CD4-positive, alpha-beta memory T cell (primary cell): Measurements from ENCODE around the gene SEC31B. TPM values are rescaled to one million over a fixed set of nuclear protein-coding genes. Genes with fewer than 3 reads are reported as not detected.

ENCODE experiments used
- CTCF ChIA-PET: fragments of 350-600 bp; sonication (Branson Sonifier 250); formaldehyde crosslinking; loops from one replicate; lab custom pipeline; 2021; ENCODE audit warnings: inconsistent platforms; ENCODE audit not compliant: partially characterized antibody; lab: Charles Lee
- POLR2A ChIA-PET: fragments of 350-600 bp; sonication (Branson Sonifier 250); formaldehyde crosslinking; loops from one replicate; lab custom pipeline; 2021; ENCODE audit not compliant: partially characterized antibody; lab: Charles Lee
- DNase-seq, 5 donors: peaks; one replicate each; pipeline versions ENCODE4 v3.0.0 to v3.0.0-alpha.2; 2020 to 2022; ENCODE audit warnings: mixed read lengths in 1 of 5
- H3K27ac ChIP-seq: one replicate; pipeline ENCODE4 v1.7.0; 2013; ENCODE audit warnings: low read depth, low read length
- H3K27me3 ChIP-seq: 2 replicates; pipeline ENCODE4 v1.7.0; 2013; ENCODE audit warnings: mild to moderate bottlenecking, low read length, moderate library complexity; ENCODE audit not compliant: insufficient read depth
- H3K36me3 ChIP-seq: 2 replicates; pipeline ENCODE4 v1.7.0; 2013; ENCODE audit warnings: mild to moderate bottlenecking, low read length, moderate library complexity; ENCODE audit not compliant: insufficient read depth
- H3K4me1 ChIP-seq: 2 replicates; pipeline ENCODE4 v1.7.0; 2013; ENCODE audit warnings: mild to moderate bottlenecking, low read length, moderate library complexity; ENCODE audit not compliant: insufficient read depth
- H3K4me3 ChIP-seq, 2 donors: one replicate each; pipeline ENCODE4 v1.7.0; 2013; ENCODE audit warnings: low read length in 2 of 2, mild to moderate bottlenecking in 1 of 2
- H3K9me3 ChIP-seq, 2 donors: one replicate each; pipeline ENCODE4 v1.7.0; 2013; ENCODE audit warnings: low read length in 2 of 2, control low read depth in 1 of 2; ENCODE audit not compliant: control insufficient read depth in 1 of 2
- H3K27ac Mint-ChIP-seq, 7 donors: one replicate each; pipeline ENCODE4 v1.8.0; 2020 to 2021; ENCODE audit warnings: mixed read lengths in 7 of 7, mild to moderate bottlenecking in 6 of 7, inconsistent platforms in 3 of 7, moderate library complexity in 3 of 7
- H3K27me3 Mint-ChIP-seq, 2 donors: one replicate each; pipeline ENCODE4 v1.8.0; 2020 to 2021; ENCODE audit warnings: mixed read lengths in 2 of 2
- H3K36me3 Mint-ChIP-seq, 2 donors: one replicate each; pipeline ENCODE4 v1.8.0; 2020 to 2021; ENCODE audit warnings: mixed read lengths in 2 of 2, inconsistent platforms in 1 of 2, mild to moderate bottlenecking in 1 of 2
- H3K4me1 Mint-ChIP-seq, 4 donors: one replicate each; pipeline ENCODE4 v1.8.0; 2020 to 2021; ENCODE audit warnings: mixed read lengths in 4 of 4, mild to moderate bottlenecking in 1 of 4
- H3K4me3 Mint-ChIP-seq, 8 donors: one replicate each; pipeline ENCODE4 v1.8.0; 2020 to 2021; ENCODE audit warnings: mixed read lengths in 8 of 8, mild to moderate bottlenecking in 7 of 8, moderate library complexity in 6 of 8, inconsistent platforms in 3 of 8
- H3K9me3 Mint-ChIP-seq, 8 donors: one replicate each; pipeline ENCODE4 v1.8.0; 2020 to 2021; ENCODE audit warnings: mixed read lengths in 8 of 8, mild to moderate bottlenecking in 5 of 8, inconsistent platforms in 3 of 8, moderate library complexity in 1 of 8
- intact Hi-C: fragments of 100-400 bp; cut with micrococcal nuclease; formaldehyde crosslinking; loops from one replicate; pipeline ENCODE4 v1.15.1; 2023
- polyA plus RNA-seq, 2 donors: library from polyadenylated mRNA; unstranded; fragments of 300-500 nt; fragmentation: Illumina TruSeq; gene quantifications; one replicate each; pipeline ENCODE4 v1.2.3, GENCODE V29; 2021
- total RNA-seq, 2 experiments: library from RNA; stranded (reverse); gene quantifications; one replicate each; pipeline ENCODE4 v1.2.3, GENCODE V29; 2021

Gene SEC31B
- total and polyA plus RNA-seq, 4 experiments from 2014 or later, result 0.76 to 70.9 (median 33.2) TPM

GRCh38 chr10:100529475-100530298 is 10.0 kb upstream of the SEC31B start, which contains the start of gene NDUFB8:
TSS of gene NDUFB8 (minus strand) at chr10:100529871. CDS start at chr10:100529851, 20 bp downstream.
- no peaks in the 10 kb centered on the region for H3K27me3 Mint-ChIP-seq

GRCh38 chr10:100528921-100529474 is 9.3 kb upstream of the SEC31B start:
- peaks cover 29% of the 10 kb centered on the region for H3K36me3 ChIP-seq
- H3K4me1 ChIP-seq, result peaks cover 33% of the 10 kb centered on the region
- Mint-ChIP-seq H3K36me3 (peaks cover 17 to 44% of the 10 kb centered on the region in 2 donors), H3K4me3 (peak overlapping the region; percentile 85 to 100 (median 100)), H3K9me3 (no peaks in the 10 kb centered on the region), H3K4me1 (peaks cover 22 to 45% (median 31%) of the 10 kb centered on the region in 4 donors), H3K27me3 (no peaks in the 10 kb centered on the region), H3K27ac (peak overlapping the region; percentile 79 to 100 (median 99))
- ChIA-PET POLR2A (interaction anchor here (0.6 to 1.7 kb wide), 2 partner anchors 17 to 797 kb away, joined by 3 to 9 read pairs; partner anchors contain the start of genes COX15 and CUTC), CTCF (interaction anchor here (0.7 to 5.3 kb wide), 4 partner anchors 11 to 348 kb away, joined by 3 to 34 read pairs (median 25); no protein-coding TSS in a partner anchor)
- peak overlapping the region; percentile 87 to 100 for H3K4me3 ChIP-seq
- H3K27me3 ChIP-seq, result no peaks in the 10 kb centered on the region
- peak in 2 of 5 donors; percentile 11 to 12 for DNase-seq
- peak overlapping the region; percentile 90 for H3K27ac ChIP-seq
- H3K9me3 ChIP-seq, result no peaks in the 10 kb centered on the region
- intact Hi-C loops, result loop anchor here (1.0 kb wide), 1 partner anchor 18 kb away; no protein-coding TSS in a partner anchor

More at GRCh38 chr10:100529475-100530298, 10.0 kb upstream of the SEC31B start, which contains the start of gene NDUFB8:
- no peaks in the 10 kb centered on the region for H3K9me3 ChIP-seq
- ChIA-PET POLR2A (interaction anchor here (1.2 to 1.7 kb wide), 2 partner anchors 11 to 18 kb away, joined by 3 to 9 read pairs; no protein-coding TSS in a partner anchor), CTCF (interaction anchor here (0.7 to 5.3 kb wide), 5 partner anchors 11 to 47 kb away, joined by 3 to 31 read pairs (median 6); no protein-coding TSS in a partner anchor)
- H3K4me1 ChIP-seq, result peaks cover 34% of the 10 kb centered on the region
- H3K9me3 Mint-ChIP-seq, result no peaks in the 10 kb centered on the region
- DNase-seq, result peak; percentile 85 to 89 (median 86)
- H3K36me3 ChIP-seq, result peaks cover 22% of the 10 kb centered on the region
- no peaks in the 10 kb centered on the region for H3K27me3 ChIP-seq
- H3K27ac Mint-ChIP-seq, result peak within 1 kb of the TSS; percentile 79 to 100 (median 99)
- peak within 1 kb of the TSS; percentile 90 for H3K27ac ChIP-seq
- peak within 1 kb of the TSS; percentile 87 to 100 for H3K4me3 ChIP-seq
- intact Hi-C loops, result loop anchor here (1.0 to 10.0 kb wide), 3 partner anchors 18 to 795 kb away; partner anchors contain the start of genes COX15, CUTC and LZTS2
- peaks cover 14 to 38% of the 10 kb centered on the region in 2 donors for H3K36me3 Mint-ChIP-seq
- H3K4me3 Mint-ChIP-seq, result peak within 1 kb of the TSS; percentile 85 to 100 (median 100)
- H3K4me1 Mint-ChIP-seq, result peaks cover 21 to 45% (median 30%) of the 10 kb centered on the region in 4 donors

GRCh38 chr10:100528123-100528886 is 8.6 kb upstream of the SEC31B start:
- H3K27me3 Mint-ChIP-seq, result no peaks in the 10 kb centered on the region
- no peaks in the 10 kb centered on the region for H3K9me3 Mint-ChIP-seq
- peak overlapping the region; percentile 90 for H3K27ac ChIP-seq
- H3K27me3 ChIP-seq, result no peaks in the 10 kb centered on the region
- peak in 4 of 5 donors; percentile 22 to 67 (median 26) for DNase-seq
- H3K4me1 Mint-ChIP-seq, result peaks cover 22 to 45% (median 31%) of the 10 kb centered on the region in 4 donors
- H3K4me3 ChIP-seq, result peak overlapping the region; percentile 87 to 100
- ChIA-PET POLR2A (interaction anchor here (0.6 to 1.7 kb wide), 5 partner anchors 7 to 796 kb away, joined by 3 to 9 read pairs (median 3); partner anchors contain the start of genes COX15, CUTC and HIF1AN), CTCF (interaction anchor here (0.6 to 5.3 kb wide), 8 partner anchors 7 to 347 kb away, joined by 3 to 34 read pairs (median 6); partner anchors contain the start of gene HIF1AN)
- H3K4me1 ChIP-seq, result peaks cover 33% of the 10 kb centered on the region
- peaks cover 36% of the 10 kb centered on the region for H3K36me3 ChIP-seq
- peaks cover 22 to 51% of the 10 kb centered on the region in 2 donors for H3K36me3 Mint-ChIP-seq
- H3K27ac Mint-ChIP-seq, result peak overlapping the region; percentile 79 to 100 (median 98)
- peak overlapping the region; percentile 85 to 100 (median 100) for H3K4me3 Mint-ChIP-seq
- intact Hi-C loops, result no loop called here
- H3K9me3 ChIP-seq, result no peaks in the 10 kb centered on the region

GRCh38 chr10:100524638-100525037 is 5.0 kb upstream of the SEC31B start:
- H3K36me3 Mint-ChIP-seq, result peaks cover 22 to 68% of the 10 kb centered on the region in 2 donors
- no peak overlapping the region for H3K4me3 ChIP-seq
- ChIA-PET CTCF (interaction anchor here (2.1 to 5.3 kb wide), 3 partner anchors 14 to 92 kb away, joined by 6 to 34 read pairs (median 31); no protein-coding TSS in a partner anchor), POLR2A (interaction anchor here (2.8 kb wide), 1 partner anchor 13 kb away, joined by 13 read pairs; no protein-coding TSS in a partner anchor)
- intact Hi-C loops, result no loop called here
- no peaks in the 10 kb centered on the region for H3K27me3 ChIP-seq
- peak overlapping the region in 1 of 7 donors; percentile 64 for H3K27ac Mint-ChIP-seq
- H3K4me3 Mint-ChIP-seq, result peak overlapping the region in 1 of 8 donors; percentile 24
- H3K27ac ChIP-seq, result no peak overlapping the region
- H3K9me3 ChIP-seq, result no peaks in the 10 kb centered on the region
- H3K36me3 ChIP-seq, result peaks cover 43% of the 10 kb centered on the region
- no peak for DNase-seq
- no peaks in the 10 kb centered on the region for H3K27me3 Mint-ChIP-seq
- H3K9me3 Mint-ChIP-seq, result no peaks in the 10 kb centered on the region
- H3K4me1 ChIP-seq, result peaks cover 26% of the 10 kb centered on the region
- H3K4me1 Mint-ChIP-seq, result peaks cover 14 to 36% (median 24%) of the 10 kb centered on the region in 4 donors

- H3K4me1 ChIP-seq, result peaks cover 26% of the 10 kb centered on the region
- POLR2A ChIA-PET, result no interaction called here
- H3K27ac Mint-ChIP-seq, result peak overlapping the region in 2 of 7 donors; percentile 12 to 15
- H3K9me3 Mint-ChIP-seq, result no peaks in the 10 kb centered on the region
- H3K27ac ChIP-seq, result no peak overlapping the region
- peaks cover 13 to 32% (median 21%) of the 10 kb centered on the region in 4 donors for H3K4me1 Mint-ChIP-seq
- H3K9me3 ChIP-seq, result no peaks in the 10 kb centered on the region
- peak overlapping the region in 1 of 8 donors; percentile 52 for H3K4me3 Mint-ChIP-seq
- H3K4me3 ChIP-seq, result no peak overlapping the region
- peaks cover 22 to 64% of the 10 kb centered on the region in 2 donors for H3K36me3 Mint-ChIP-seq
- no peak for DNase-seq
- CTCF ChIA-PET, result interaction anchor here (5.1 to 5.3 kb wide), 2 partner anchors 13 to 41 kb away, joined by 31 to 34 read pairs; no protein-coding TSS in a partner anchor
- H3K27me3 ChIP-seq, result no peaks in the 10 kb centered on the region
- intact Hi-C loops, result no loop called here
- H3K36me3 ChIP-seq, result peaks cover 43% of the 10 kb centered on the region
- no peaks in the 10 kb centered on the region for H3K27me3 Mint-ChIP-seq
Observed at GRCh38 chr10:100524206-100524605, 4.5 kb upstream of the SEC31B start.

GRCh38 chr10:100522945-100523344 is 3.3 kb upstream of the SEC31B start:
- Histone ChIP-seq H3K36me3 (peaks cover 43% of the 10 kb centered on the region), H3K27me3 (no peaks in the 10 kb centered on the region), H3K4me1 (peaks cover 14% of the 10 kb centered on the region), H3K27ac (no peak overlapping the region), H3K4me3 (no peak overlapping the region), H3K9me3 (no peaks in the 10 kb centered on the region)
- Mint-ChIP-seq H3K36me3 (peaks cover 22 to 63% of the 10 kb centered on the region in 2 donors), H3K27ac (no peak overlapping the region), H3K9me3 (no peaks in the 10 kb centered on the region), H3K4me3 (no peak overlapping the region), H3K27me3 (no peaks in the 10 kb centered on the region), H3K4me1 (peaks cover 14 to 27% (median 18%) of the 10 kb centered on the region in 4 donors)
- ChIA-PET POLR2A (interaction anchor here (1.0 to 1.7 kb wide), 4 partner anchors 11 to 13 kb away, joined by 3 to 9 read pairs (median 4); partner anchors contain the start of gene HIF1AN), CTCF (interaction anchor here (0.6 to 7.9 kb wide), 5 partner anchors 12 to 92 kb away, joined by 3 to 133 read pairs (median 5); partner anchors contain the start of gene HIF1AN)
- DNase-seq, result no peak
- intact Hi-C loops, result no loop called here
